KG1 (cell line): ENCODE measurements around the gene GBGT1.
A peak's percentile ranks its signal among the peaks of the same experiment; 100 is the strongest.

Experiments used
- DNase-seq: peaks from one replicate; lab custom pipeline; 2025; lab: John Stamatoyannopoulos, UW

Gene GBGT1

DNA sequence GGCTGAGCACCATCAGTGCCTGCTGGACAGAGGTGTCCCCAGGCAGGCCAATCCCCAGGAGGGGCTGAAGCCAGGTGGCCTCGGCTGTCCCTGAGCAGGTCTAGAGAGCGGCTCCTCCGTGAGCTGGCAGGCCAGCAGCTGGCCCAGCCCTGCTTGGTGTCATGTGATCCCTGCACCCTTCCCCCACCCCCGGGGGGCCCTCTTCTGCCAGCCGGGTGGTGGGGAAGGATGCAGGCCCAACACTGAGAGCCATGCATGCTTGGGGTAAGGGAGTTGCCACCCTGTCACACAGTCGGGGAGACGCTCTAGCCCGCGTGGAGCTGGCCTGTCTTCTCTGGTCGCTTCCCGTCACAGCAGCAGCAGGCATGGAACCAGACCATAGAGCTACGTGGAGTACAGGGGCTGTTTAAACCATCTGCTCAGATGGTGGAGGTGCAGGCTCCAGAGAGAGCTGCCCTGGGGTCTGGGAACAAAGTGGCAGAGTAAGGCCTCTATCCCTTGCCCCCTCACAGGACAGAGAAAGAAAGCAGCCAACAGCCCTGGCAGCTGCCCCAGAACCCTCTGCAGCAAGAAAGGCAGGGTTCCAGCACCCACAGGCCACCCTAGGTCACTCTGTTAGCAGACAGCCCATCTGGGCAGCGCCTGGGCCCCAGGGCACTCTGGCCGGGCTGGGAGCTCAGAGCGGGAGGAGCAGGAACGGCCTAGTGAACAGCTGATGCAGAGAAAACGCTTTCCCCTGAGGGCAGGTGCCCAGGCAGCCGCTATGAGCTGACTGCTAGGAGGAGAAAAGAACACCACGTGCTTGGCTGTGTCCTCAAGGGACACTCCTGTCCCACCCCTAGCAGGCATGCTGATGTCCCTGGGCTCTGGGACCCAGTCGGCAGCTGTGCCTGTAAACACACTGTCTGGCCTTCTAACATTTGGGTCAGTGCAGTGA lies 49.5 kb downstream of the GBGT1 start:
- no peak for DNase-seq

DNA sequence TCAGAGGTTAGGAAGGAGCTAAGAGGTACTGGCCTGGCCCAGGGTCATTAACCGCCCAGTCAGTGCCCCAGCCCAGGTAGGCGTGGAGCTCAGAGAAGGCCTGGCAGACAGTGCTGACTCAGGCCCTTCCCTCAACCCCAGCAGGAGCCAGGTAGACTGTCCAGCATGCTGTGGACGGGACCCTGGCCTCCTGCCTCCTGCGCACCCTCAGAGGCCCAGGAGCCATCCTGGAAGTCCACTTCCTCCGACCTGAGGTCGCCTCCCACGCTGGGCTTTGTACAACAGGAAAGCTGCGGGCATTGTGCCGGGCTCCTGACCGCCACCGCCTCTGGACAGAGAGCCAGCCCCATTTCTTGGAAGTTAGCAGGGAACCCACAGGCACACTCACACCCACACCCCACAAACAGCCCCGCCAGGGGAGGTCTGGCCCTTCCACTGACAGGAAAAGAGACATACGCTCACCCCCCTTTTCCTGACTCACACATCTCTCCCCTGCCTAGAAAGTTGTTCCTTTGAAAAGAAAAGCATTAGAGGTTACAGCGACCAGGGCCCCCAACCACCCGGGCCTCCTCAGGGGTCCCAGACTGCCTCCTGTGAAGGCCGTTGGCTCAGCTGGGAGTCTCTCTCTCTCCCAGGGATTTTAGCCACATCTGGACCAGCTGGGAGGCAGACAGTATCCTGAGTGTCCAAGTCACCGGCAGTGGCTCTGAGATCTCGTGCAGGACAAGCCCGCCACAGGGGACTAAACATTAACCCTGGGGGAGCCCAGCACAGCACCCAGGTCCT lies 50.4 kb downstream of the GBGT1 start:
- no peak for DNase-seq

DNA sequence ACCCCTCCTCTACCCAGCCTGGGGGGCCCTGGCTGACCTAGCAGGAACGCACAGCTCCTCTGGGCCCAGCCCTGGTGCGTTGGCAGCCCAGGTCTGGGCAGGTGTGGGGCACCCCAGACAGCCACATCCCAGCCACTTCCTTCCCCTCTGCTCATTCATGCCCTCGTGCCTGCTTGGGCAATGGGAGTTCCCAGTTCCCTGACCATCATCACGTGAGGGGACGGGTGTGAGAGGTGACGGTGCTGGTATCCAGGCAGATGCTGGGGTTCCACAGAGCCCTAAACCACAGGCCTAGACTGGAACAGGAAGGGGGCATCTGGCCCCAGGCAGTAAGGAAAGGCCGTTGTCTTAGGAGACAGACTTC lies 51.1 kb downstream of the GBGT1 start:
- peak; percentile 59 for DNase-seq

DNA sequence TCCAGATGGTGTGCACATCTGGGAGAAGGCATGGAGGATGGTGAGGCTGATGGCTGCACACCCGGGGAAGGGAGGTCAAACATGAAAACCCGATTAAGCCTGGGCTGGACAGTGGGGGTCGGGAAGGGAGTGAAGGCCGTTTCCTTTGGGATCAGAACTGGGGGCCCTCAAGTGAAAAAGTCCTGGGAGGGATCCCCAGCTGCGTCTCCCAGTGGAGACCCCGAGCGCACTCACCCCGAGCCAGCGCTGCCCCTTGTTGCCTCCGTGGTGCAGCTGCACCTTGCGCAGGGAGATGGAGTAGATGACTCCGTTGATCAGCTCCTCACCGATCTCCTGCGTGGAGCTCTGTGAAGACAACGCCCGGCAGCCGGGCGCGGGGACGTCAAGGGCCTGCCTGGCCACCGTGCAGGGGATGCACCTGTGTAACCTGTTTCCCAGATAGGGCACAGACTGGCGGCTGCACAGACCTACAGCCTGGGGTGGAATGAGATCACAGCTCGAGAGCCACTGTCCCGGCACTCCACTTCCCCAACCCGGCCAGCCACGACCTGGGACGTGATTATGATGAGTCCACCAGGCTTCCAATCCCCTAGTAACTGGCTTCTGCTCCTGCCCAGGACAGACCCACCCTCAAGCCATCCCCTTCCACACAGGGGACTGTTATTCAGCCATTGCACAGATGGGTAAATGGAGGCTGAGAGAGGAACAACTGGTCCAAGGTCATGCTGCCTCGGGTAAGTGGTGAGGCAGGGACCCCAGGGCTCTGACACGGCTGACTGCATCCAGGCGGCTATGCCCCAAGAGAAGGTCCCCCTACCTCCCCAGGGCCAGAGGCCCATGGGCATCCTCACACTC lies 51.7 kb downstream of the GBGT1 start:
- no peak for DNase-seq

DNA sequence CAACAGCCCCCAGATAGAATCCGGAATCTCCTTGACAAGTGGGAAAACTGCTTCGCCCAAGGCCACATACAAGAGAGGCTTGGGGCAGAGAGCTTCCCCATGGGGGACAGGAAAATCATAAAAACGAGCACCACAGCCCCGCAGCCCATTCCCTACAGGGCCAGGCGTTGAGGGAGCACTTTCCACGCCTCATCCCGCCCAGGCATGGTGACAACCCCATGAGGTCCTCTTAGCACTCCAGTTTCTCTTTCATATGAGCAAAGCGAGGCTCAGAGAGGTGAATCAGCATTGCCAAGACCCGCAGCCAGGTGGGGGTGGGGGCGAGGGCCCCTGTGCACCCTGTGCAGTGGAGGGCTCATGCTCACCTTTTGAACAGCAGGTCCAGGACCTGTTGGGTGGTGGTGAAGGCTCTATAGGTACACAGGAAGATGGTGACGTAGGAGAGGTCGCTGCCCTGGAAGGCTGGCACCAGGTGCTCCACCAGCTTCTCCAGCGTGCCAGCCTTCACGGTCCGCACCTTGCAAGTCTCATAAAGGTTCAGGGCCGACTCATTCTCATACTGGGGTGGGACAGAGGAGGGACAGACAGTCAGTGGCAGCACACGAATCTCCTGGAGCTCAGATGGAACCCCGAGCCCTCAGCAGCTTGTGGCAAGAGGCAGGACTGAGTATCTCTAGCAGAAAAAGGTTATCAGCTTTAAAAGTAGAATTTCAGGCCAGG lies 53.6 kb downstream of the GBGT1 start:
- DNase-seq: no peak

DNA sequence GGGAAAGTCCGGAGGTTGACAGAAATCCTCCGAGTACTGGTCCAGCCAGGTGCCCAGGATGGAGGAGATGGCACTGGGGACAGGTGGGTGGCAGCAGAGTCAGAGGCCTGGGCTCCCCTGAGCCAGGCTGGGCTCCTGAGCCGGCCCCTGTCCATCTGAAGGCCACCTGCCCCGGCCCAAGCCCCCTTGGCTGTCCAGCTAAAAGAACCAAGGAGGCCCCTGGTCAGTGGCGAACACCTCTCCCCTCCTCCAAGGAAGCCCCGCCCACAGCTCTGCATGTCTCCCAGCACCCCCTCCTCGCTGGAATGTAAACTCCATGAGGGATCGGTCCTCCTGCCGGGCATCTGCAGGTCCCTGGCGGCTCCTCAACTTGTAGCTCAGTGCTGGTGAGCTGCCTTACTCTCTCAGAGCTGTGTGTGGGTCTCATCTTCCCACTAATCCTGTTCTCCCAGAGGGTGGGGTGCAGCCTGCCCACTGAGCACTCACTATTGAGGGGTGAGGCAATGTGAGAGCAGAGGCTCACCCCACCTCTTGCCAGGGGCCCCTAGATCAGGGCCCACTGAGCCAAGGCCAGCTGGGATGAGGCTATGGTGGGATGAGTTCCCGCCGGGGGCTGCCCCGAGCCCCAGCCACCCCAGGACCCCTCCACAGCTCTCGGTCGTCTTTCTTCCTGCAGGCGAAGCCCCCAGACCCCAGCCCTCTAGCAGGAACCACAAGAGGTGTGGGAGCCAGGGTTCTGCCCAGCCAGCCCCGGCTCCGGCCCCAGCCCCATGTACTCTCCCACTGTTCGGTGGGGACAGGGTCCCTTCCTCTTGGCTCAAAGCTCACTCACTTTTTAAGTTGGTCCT lies 54.7 kb downstream of the GBGT1 start:
- DNase-seq: no peak

DNA sequence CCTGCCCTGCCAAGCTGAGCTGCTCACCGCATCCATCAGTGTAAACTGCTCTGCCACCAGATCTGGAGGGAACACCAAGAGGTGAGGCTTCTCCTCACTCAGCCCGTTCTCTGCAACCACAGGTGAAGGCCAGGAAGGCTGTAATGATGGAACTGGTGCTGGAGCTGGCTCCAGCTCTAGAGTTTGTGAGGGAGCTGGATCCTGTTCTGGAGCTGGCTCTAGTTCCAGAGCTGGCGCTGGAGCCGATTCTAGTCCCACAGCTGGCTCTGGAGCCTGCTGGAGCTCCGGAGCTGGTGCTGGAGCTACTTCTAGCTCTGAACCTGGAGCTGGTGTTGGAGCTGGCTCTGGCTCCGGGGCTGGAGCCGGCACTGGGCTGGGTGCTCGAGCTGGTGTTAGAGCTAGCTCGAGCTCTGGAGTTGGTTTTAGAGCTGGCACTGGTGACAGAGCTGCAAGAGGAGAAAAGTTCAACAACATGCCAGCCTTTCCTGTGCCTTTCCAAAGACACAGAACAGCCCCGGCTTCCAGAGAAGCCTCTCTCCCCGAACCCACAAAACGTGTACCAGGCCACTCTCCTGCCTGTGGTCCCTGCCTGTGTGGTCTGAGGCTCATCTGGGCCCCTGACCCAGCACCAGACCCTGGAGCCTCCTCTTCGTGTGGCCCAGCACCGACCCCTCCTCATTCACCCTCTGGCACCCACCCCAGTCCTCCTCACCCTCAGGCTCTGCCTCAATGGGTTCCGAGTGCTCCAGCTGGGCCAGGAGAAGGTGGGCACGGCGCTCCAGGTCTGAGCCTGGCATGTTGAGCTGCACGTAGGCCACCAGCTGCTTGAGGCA lies 55.5 kb downstream of the GBGT1 start:
- DNase-seq: no peak

DNA sequence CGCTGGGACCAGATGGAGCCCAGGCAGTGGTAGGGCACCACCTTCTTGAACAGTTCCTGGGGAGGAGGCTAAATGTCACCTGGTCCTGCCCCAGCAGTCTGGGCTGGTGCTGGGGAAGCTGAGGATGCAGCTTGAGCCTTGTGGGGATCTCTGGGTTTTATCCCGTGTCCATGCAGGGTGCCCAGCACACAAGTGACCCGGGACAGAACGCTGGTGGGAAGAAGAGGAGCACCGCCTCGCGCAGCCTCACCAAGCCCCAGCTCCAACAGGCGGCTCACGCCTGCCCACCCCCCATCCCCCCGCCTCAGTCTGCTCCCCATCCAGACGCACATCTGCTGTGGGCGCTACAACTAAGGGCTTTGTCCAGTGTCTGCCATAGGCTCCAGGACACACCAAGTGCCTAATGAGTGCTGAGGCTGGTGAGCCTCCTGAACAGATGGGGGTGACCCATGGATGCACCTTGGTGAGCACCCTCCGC lies 56.4 kb downstream of the GBGT1 start:
- no peak for DNase-seq

DNA sequence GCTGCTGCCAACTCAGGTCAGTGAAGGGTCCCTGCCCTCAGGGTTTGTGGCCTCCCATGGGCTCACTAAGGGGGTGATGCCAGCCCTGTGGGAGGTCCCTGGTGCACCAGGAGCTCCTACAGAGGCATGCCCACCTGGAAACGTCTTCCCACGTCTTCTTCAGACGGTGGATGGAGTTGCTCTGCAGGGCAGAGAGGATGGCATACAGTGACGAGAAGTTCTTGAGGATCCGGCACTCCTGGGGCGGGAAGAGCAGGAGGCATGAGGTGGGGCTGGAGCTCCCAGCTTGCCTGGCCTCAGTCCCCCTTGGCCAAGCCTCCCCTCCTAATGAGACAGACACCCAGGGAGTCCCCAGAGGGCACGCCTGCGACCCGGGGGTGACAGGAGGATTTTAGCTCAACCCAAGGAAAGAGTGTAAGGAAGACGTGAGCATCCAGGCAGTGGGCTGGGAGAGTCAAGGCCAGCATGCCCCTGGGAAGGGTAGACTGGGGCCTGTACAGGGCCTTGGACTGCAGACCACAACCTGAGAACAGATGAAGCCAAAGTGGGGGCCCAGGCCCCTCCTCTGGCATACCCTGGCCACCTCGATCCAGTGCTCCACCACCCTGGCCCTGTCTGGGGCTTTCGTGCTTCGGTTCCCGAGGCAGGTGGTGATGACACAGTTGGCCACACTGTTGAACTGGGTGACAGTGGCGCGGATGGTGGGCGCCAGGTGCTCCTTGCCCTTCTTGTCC lies 57.0 kb downstream of the GBGT1 start:
- DNase-seq: no peak

DNA sequence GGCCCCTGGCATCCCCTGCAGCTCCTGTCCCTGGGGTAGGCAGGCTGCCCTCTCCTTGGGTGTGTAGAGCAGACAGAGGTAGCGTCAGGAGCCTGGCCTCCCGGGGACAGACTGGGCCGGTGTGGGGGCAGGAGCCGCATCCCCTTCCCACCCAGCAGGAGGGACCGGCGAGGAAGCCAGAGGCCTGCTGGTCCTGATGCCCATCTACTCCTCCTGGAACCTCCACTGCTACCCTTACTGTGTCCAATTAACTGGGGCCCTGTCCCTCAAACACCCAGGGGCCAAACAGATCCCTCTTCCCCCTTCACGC lies 58.3 kb downstream of the GBGT1 start:
- DNase-seq: no peak

DNA sequence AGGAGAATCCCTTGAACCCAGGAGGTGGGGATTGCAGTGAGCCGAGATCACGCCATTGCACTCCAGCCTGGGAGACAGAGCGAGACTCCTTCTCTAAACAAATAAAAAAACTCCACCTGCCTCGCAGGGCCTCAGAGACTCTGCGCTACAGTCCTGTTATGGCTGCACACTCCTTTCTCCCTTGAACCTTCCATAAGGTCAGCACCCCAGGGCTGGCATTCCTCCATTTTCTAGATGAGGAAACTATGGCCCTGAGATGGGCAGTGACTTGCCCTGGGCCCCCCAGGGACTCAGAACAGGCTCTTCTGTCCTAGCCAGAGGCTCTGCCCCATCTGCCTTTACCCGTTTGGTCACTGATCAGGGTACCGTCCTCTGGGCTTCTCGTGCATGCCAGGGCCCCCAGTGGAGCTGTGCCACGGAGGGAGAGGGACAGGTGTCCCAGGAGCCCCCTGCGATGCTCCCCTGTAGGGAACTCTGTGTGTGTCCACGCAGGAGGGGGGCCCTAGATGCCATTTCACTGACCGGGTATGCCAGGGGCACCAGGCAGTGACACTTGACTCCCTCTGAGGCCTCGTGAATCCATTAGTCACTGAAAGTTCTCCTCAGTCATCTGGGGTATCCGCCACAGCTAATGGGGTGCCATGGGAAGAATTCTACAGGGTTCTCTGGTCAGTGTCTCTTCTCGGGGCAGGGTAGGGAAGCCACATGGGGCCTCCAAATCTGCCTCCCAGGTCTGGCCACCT lies 58.8 kb downstream of the GBGT1 start:
- DNase-seq: no peak

DNA sequence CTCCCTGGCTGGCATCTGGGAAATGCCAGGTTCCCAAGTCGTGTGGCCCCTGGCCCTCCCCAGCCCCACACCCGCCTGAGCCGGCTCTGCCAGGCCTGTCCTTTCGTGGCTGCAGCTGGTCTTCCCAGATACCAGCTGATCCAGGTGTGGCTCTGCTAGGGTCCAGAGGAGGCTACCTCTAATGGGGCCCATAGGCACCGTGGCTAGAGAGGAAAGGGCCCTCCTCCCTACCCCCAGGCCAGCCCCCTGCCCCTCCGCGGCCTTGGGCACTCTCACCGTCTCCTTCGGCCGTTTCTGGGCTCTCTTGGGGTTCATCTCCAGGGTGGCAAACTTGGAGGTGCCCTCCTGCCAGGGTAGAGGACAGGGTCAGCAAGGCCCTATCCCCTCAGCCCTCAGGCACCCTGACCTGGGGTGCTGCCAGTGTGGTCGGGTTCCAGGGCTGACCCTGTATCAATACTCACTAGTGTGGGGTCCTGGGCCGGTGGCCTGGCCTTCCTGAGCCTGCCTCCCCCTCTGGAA lies 59.7 kb downstream of the GBGT1 start:
- DNase-seq: no peak

DNA sequence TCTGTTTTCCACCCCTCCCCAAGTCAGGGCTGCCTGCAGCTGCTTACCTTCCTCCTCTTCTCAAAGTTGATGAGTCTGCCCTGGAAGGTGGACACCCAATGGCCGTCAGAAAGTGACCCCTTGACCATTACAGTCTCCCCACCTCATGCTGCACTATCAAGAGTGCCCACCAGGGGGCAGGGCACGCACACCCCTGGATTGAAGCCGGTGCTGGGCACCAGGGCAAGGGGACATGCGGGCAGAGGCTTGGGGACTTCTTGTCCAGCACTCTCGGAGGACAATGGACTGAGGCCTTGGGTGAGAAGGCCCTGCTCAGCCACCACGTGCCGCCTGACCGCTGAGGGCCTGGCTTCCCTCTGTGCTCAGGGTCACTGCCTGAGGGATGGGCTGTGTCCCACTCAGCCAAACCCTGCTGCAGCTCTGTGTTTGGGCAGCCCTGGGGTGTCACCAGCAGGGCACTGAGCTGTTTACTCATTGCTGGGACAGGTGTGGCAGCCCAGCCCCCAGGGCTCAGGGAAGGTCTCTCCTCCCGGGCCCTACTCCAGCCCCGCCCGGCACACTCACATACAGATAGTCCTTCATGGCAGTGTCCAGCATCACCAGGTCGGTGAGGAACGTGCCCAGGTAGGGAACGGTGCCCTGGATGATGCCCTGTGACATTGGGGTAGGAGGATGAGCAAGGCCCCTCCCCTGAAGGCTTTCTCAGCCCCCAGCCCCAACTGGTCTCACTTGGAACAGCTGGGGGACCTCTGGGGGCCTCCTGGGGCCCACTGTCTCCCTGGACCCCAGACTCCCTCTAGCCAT lies 60.3 kb downstream of the GBGT1 start:
- DNase-seq: no peak
